Spleen (tissue), 7 donors: ENCODE measurements around the gene ZNF836.

Source experiments
- CTCF ChIP-seq, 11 experiments: fragments of 200-600 bp in 7 of 11; fragments of 450-650 bp in 4 of 11; sonication (generic) in 4 of 11; IDR thresholded peaks in 8 of 11; conservative IDR thresholded peaks in 3 of 11; 1 replicate in 7 of 11; 2 replicates in 4 of 11; pipeline versions ENCODE4 v1.4.0 to v1.8.0; 2016 to 2021; ENCODE audit warnings: antibody characterized with exemption in 11 of 11, inconsistent platforms in 4 of 11, mild to moderate bottlenecking in 1 of 11
- POLR2A ChIP-seq, 3 donors: fragments of 450-650 bp; IDR thresholded peaks; one replicate each; pipeline ENCODE4 v1.5.1; 2017; ENCODE audit warnings: antibody characterized with exemption in 3 of 3, mild to moderate bottlenecking in 1 of 3
- POLR2AphosphoS5 ChIP-seq, 3 donors: sonication (generic); formaldehyde crosslinking; IDR thresholded peaks; one replicate each; pipeline ENCODE4 v1.5.1; 2017; ENCODE audit warnings: antibody characterized with exemption in 3 of 3
- donor health status: DM: no; HTN: no; CAD: no; lungs with moderate emphysema.
- donor health status: DM: no; HTN: no; CAD: no.
- donor health status: DM: no; HTN: no; CAD: no.

GRCh38 chr19:52216401-52216800 lies 45.0 kb upstream of the ZNF836 start:
- TF ChIP-seq CTCF (IDR thresholded peaks at IDR 0.05 in 8 of 11, conservative IDR thresholded peaks at IDR 0.05 in 3 of 11) (no peak), POLR2A (IDR thresholded peaks at IDR 0.05) (no peak), POLR2AphosphoS5 (IDR thresholded peaks at IDR 0.05) (no peak)
